DMS 273 (cell line): ENCODE data around the gene SLC13A3.
"Not testable (repeated sequence)": the region's sequence is repeated elsewhere in the genome, so short reads cannot be mapped to it uniquely, and the experiment has no call there.

ENCODE experiments used
- DNase-seq: peaks from one replicate; lab custom pipeline; 2025; ENCODE audit not compliant: unreplicated experiment; lab: John Stamatoyannopoulos, UW

The SLC13A3 gene

DNA sequence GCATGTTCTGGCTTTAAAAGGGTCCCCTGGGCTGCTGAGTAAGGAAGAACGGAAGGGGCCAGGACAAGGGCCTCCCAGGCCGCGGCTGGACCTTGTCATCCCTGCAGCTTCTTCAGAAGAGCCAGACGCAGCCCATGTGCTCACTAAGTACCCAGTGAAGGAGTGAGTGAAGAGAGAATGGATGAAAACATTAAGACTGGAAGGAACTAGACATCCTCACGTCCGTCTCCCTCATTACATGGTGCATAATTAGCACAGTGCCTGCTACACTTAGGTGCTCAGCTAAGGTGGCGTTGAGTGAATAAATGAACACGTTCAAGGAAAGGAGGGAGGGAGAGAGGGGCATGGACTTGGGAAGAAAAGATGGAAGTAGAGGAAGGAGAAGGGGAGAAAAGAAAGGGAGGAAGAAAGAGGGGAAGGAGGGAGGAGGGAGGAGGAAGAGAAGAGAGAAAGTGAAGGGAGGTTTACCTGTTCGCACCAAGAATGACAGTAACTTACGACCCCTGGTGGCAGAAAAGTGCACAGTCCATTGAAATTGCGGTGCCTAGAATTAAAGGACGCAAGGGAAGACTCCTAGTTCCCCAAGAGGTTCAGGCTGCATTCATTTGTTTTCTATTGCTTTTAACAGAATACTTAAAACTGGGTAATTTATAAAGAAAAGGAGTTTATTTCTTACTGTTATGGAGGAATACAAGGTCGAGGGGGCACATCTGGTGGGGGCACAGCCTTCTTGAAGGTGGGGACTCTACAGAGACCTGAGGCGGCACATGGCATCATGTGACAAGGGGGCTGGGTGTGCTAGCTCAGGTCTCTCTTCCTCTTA is 30.0 kb upstream of the SLC13A3 start:
- peak; percentile 86 for DNase-seq

DNA sequence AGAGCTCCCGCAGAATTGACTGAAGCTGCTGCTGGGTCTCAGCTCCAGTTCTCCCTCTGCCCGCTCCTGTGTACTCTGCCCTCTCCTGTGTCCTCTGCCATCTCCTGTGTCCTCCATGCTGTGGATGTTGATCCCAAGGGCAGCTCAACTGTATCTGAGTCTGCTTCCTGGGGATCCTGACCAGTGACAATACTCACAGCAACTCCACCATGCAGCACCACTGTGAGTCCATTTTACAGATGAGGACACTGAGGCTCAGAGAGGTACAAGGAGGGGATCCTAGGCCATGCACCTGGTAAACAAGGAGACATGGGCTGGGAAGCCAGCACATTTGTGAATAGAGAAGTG is 29.4 kb upstream of the SLC13A3 start:
- no peak for DNase-seq

GRCh38 chr20:46678516-46678915 is 27.3 kb upstream of the SLC13A3 start:
- DNase-seq, result no peak

DNA sequence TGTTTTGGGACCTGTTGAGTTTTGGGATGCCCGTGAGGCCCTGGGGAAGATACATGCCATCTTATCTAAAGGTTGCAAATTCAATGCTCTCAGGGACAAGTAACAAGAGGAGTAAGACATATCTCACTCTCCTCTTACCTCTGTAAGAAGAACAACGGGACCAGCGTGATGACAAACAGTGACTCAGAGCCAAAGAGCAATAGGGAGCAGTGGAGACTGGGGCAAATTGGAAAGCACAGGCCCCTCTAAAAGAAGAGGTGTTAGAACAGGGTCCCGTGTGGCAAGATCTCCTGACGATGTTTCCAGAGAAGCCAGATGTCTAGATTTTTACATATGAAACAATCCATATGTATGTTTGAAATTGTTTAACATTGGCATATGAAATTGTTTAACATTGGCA is 26.3 kb upstream of the SLC13A3 start:
- DNase-seq, result no peak

- not testable (repeated sequence) for DNase-seq
Observed at GRCh38 chr20:46676649-46677316, 25.5 kb upstream of the SLC13A3 start.

DNA sequence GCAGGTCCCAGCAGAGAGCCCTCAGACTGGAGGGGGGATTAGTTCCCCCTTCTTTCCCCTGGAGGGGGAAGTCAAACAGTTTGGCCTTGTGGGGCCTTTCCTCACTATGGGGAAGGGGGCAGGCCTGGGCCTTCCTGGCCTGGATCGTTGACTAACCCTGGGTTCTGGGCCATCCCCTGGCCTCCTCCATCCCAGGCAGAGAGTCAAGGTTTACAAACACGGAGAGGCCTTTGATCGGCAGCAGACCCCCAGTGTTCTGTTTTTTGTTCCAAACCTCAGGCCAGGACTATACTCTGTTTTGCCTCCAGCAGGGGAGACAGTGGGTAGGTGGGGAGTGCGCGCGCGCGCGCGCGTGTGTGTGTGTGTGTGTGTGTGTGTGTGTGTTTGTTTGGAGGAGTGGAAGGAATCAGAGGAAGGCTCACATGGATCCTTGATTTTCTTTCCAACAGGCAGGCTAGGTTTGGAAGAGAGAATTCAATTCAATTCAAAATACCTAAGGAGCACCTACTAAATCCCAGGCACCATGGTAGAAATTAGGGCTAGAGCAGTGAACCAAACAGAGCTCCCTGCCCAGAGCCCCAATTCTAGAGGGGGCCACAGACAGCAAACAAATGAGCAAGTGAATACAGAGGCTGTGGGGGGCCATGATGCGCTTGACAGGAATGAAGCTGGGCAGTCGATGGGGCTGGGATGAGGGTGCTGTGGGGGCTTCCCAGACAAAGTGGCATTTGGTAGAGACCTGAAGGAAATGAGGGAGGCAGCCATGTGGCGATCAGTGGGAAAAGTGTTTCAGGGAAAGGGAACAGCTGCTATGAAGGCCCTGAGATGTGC is 23.2 kb upstream of the SLC13A3 start:
- no peak for DNase-seq

GRCh38 chr20:46673394-46674252 is 22.4 kb upstream of the SLC13A3 start:
- no peak for DNase-seq

GRCh38 chr20:46672543-46673148 is 21.4 kb upstream of the SLC13A3 start:
- DNase-seq, result no peak

GRCh38 chr20:46671866-46672542 is 20.7 kb upstream of the SLC13A3 start:
- no peak for DNase-seq

DNA sequence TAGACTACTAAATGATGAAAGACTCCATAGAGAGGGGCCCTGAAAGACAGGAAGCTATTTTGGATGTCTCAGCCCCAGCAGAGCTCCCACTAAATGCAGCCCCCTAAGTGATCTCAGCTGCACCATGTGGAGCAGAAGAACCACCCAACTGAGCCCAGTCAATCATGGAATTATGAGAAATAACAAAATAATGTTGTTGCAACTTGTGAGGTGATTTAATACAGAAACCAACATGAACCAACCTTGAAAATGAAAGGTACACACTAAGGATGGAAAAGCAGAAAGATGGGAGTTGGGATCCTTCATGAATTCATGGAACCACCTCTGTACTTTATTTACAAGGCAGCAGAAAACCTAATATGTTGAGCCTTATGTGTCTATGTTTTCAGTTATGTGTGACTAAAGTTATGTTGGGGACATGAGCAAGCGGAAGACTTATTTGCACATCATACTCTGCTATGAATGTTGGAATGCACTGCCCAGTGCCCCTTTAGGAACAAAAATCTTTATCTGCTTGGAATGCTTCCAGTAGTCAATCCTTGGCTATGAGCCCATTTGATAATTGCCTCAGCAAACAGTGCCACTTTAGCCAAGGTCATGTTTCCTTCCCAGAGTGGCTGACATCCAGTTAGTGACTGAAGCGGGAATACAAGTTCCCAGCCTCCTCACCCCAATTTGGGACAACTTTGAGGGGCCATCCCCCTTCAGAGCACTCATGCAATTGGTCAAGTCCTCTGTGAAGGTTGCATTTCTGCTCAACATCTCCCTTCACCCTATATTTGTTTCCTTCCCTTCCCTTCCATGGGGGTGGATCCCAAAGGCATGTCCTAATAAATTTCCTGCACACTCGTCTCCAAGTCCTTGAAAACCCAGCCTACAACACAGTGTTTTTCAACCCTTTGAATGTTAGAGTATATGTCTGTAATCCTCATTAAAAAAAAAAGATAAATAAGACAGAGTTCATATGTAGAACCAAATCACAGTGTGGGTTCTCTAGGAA is 19.6 kb upstream of the SLC13A3 start:
- DNase-seq, result peak; percentile 13

- no peak for DNase-seq
Observed at GRCh38 chr20:46670228-46670584, 18.9 kb upstream of the SLC13A3 start.

- no peak for DNase-seq
Observed at GRCh38 chr20:46666818-46667515, 15.7 kb upstream of the SLC13A3 start.

DNA sequence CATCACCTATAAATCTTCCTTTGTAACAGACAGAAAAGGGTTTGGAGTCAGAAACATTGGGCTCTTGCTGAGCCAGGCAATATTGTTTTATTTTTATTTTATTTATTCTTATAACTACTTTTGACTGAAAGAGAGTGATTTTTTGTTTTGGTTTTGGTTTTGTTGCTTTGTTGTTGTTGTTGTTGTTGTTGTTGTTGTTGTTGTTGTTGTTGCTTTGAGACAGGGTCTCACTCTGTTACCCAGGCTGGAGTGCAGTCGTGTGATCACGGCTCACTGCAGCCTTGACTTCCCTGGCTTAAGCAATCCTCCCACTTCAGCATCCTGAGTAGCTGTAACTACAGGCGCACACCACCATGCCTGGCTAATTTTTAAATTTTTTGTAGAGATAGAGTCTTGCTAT is 15.0 kb upstream of the SLC13A3 start:
- no peak for DNase-seq

- DNase-seq, result no peak
Observed at GRCh38 chr20:46665602-46666001, 14.3 kb upstream of the SLC13A3 start.

DNA sequence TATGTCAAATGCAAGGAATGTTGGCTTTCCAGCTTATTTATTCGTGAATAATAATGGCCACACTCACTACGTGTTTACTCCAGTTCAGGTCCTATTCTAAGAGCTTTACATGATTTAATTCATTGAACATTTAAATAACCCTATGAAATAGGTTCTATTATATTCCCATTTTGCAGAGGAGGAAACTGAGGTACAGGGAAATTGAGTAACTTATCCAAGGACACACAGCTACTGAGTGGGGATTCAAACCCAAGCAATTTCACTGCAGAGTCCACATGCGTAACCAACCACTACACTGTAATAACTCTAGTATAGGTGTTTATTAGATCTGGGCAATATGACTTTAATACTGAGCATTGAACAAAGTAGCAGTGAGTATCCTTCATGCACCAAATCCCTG is 12.3 kb upstream of the SLC13A3 start:
- no peak for DNase-seq

- no peak for DNase-seq
Observed at GRCh38 chr20:46661659-46662058, 10.4 kb upstream of the SLC13A3 start.

DNA sequence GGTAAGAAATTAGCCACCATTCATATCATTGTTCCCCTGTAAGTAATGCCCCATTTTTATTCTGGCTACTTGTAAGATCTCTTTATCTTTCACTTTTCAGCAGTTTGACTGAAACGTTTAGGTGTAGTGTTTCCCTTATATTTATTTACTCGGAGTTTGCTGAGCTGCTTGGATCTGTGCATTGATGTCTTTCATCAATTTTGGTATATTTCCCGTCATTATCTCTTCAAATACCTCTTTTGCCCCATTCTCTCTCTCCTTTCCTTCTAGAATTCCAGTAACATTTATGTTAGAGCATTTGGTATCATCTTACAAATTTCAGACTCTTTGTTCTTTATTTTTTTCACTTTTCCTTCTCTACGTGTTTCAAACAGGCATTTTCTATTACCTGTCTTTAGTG is 9.2 kb upstream of the SLC13A3 start:
- no peak for DNase-seq

DNA sequence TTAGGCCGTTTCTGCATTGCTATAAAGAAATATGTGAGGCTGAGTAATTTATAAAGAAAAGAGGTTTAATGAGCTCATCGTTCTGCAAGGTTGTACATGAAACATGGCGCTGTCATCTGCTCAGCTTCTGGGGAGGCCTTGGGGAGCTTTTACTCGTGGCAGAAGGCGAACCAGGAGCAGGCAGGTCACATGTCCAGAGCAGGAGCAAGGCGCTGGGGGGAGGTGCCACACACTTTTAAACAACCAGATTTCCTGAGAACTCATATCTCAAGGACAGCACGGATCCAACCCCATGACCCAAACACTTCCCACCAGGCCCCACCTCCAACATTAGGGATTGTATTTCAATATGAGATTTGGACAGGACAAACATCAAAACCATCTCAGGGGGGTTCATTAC is 6.4 kb upstream of the SLC13A3 start:
- no peak for DNase-seq
